Adrenal gland (tissue), 12 donors: Measurements from ENCODE around the gene FAM228A. TPM values are rescaled to one million over a fixed set of nuclear protein-coding genes. Genes with fewer than 3 reads are reported as not detected.

Experiments
- DNase-seq, 7 donors: peaks; one replicate each; pipeline ENCODE4 v3.0.0-alpha.2; 2019 to 2020
- H3K27ac ChIP-seq, 5 donors: fragments of 200-600 bp; sonication (generic) in 4 of 5; 1 replicate in 3 of 5; 2 replicates in 2 of 5; pipeline versions ENCODE4 v1.5.1 to v1.8.0; 2016 to 2020; ENCODE audit warnings: mild to moderate bottlenecking in 1 of 5
- H3K27me3 ChIP-seq: fragments of 200-600 bp; 2 replicates; pipeline ENCODE4 v1.8.0; 2021
- H3K36me3 ChIP-seq, 2 donors: fragments of 200-600 bp; replicated peaks in 1 of 2; 1 replicate in 1 of 2; 2 replicates in 1 of 2; pipeline versions ENCODE4 v1.5.1 to v1.8.0; 2018 to 2022
- H3K4me1 ChIP-seq, 2 donors: fragments of 200-600 bp; replicated peaks in 1 of 2; 1 replicate in 1 of 2; 2 replicates in 1 of 2; pipeline versions ENCODE4 v1.5.1 to v1.8.0; 2018 to 2021
- H3K4me3 ChIP-seq, 4 donors: fragments of 200-600 bp; sonication (generic) in 3 of 4; one replicate each; pipeline ENCODE4 v1.5.1; 2016 to 2018
- H3K9me3 ChIP-seq, 3 donors: fragments of 200-600 bp; sonication (generic) in 1 of 3; replicated peaks in 1 of 3; 1 replicate in 2 of 3; 2 replicates in 1 of 3; pipeline versions ENCODE4 v1.5.1 to v1.8.0; 2016 to 2021
- POLR2A ChIP-seq, 2 donors: fragments of 450-650 bp; IDR thresholded peaks; one replicate each; pipeline ENCODE4 v1.6.1; 2017; ENCODE audit warnings: antibody characterized with exemption in 2 of 2, mild to moderate bottlenecking in 2 of 2, moderate library complexity in 1 of 2
- WGBS, 4 donors: extraction: QIAGEN DNeasy Blood & Tissue Kit in 2 of 4; methylation state at CpG; one replicate each; pipeline versions ENCODE4 v1.1.5 to v1.1.7; 2013 to 2017; 5-methylcytosine and 5-hydroxymethylcytosine counted together
- intact Hi-C, 2 donors: fragments of 100-400 bp; cut with DNase I; formaldehyde crosslinking; loops; one replicate each; pipeline versions ENCODE4 v1.14.1 to v1.15.0; 2022 to 2023
- polyA plus RNA-seq, 3 donors: library from polyadenylated mRNA; stranded (reverse); fragments of 200-250 nt in 2 of 3; fragments of 350-450 nt in 1 of 3; fragmentation: Illumina TruSeq in 1 of 3; extraction: RNeasy Lipid Tissue Mini Kit (QIAGEN cat#74804) in 1 of 3; gene quantifications; one replicate each; pipeline ENCODE4 v1.2.3, GENCODE V29; 2013 to 2014
- total RNA-seq, 9 donors: library from RNA; depleted of rRNA in 4 of 9; stranded (reverse); fragments of >200 nt in 4 of 9; fragments of 120-200 nt in 1 of 9; fragmentation: NEBNext Ultra II Directional in 1 of 9; extraction: Animal tissue kit (Norgen Biotek cat#: 25700) in 1 of 9; gene quantifications; one replicate each; pipeline versions ENCODE4 v1.1.0 to v1.2.4, GENCODE V29; 2013 to 2023
- TF ChIP-seq, protein P1 (sequence below), 6 experiments: fragments of 450-650 bp in 4 of 6; fragments of 200-600 bp in 2 of 6; sonication (generic) in 1 of 6; IDR thresholded peaks; 1 replicate in 5 of 6; 2 replicates in 1 of 6; pipeline versions ENCODE4 v1.5.1 to v1.8.0; 2016 to 2021; ENCODE audit warnings: antibody characterized with exemption in 6 of 6, mild to moderate bottlenecking in 2 of 6, moderate library complexity in 1 of 6
- donor health status: healthy with polysubstance abuse.
- donor health status: Bipolar disorder and iron deficiency.
- donor health status: DM: yes; HTN: yes; CAD: no.
- donor health status: DM: no; HTN: no; CAD: no.
- donor health status: DM: no; HTN: no; CAD: no.
- donor health status: DM: yes; HTN: yes; CAD: no.

FAM228A gene
- total and polyA plus RNA-seq, 12 donors, result 0.28 to 2.4 (median 0.72) TPM

DNA sequence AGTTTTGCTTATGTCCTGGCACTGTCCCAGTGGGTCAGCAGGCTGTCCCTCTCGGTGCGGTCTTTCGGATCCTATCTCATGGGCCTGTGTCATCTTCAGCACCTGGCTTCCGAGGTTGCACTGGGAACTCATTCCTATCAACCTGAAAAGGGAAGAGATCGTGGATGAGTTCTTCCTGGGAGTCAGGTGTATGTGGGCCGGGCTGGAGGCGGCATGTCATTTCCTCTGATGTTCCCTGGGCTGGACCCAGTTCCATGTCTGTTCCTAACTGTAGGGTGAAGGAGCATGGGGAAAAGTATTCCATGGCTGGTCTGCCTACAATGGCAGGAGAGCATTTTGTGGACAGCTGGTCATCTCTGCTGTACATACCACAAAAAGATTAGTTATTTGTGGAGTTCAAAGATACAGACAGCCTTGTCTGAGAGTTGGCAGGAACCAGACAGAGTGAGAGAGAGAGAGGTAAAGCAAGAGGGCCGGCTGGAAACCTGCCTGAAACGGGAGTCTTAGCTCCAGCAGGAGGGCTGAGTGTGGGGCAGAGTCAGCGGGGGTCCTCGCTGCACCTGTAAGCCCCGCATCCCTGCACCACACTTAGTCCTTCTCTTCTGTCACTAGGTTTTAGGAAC lies 25.2 kb downstream of the FAM228A start:
- H3K27ac ChIP-seq, result no peak overlapping the region
- TF ChIP-seq, protein P1, sequence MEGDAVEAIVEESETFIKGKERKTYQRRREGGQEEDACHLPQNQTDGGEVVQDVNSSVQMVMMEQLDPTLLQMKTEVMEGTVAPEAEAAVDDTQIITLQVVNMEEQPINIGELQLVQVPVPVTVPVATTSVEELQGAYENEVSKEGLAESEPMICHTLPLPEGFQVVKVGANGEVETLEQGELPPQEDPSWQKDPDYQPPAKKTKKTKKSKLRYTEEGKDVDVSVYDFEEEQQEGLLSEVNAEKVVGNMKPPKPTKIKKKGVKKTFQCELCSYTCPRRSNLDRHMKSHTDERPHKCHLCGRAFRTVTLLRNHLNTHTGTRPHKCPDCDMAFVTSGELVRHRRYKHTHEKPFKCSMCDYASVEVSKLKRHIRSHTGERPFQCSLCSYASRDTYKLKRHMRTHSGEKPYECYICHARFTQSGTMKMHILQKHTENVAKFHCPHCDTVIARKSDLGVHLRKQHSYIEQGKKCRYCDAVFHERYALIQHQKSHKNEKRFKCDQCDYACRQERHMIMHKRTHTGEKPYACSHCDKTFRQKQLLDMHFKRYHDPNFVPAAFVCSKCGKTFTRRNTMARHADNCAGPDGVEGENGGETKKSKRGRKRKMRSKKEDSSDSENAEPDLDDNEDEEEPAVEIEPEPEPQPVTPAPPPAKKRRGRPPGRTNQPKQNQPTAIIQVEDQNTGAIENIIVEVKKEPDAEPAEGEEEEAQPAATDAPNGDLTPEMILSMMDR (IDR thresholded peaks at IDR 0.05), result no peak
- no peak for TF ChIP-seq POLR2A (IDR thresholded peaks at IDR 0.05)
- intact Hi-C loops, result no loop called here
- WGBS, 4 donors, result 78 to 90% (median 82%) methylated on average over 10 to 12 of the region's 12 CpGs
- no peak for DNase-seq
- no peaks in the 10 kb centered on the region for H3K27me3 ChIP-seq
- no peak overlapping the region for H3K4me3 ChIP-seq
- peaks cover 0 to 21% of the 10 kb centered on the region in 2 donors for H3K36me3 ChIP-seq
- H3K9me3 ChIP-seq, result no peaks in the 10 kb centered on the region
- no peaks in the 10 kb centered on the region for H3K4me1 ChIP-seq

DNA sequence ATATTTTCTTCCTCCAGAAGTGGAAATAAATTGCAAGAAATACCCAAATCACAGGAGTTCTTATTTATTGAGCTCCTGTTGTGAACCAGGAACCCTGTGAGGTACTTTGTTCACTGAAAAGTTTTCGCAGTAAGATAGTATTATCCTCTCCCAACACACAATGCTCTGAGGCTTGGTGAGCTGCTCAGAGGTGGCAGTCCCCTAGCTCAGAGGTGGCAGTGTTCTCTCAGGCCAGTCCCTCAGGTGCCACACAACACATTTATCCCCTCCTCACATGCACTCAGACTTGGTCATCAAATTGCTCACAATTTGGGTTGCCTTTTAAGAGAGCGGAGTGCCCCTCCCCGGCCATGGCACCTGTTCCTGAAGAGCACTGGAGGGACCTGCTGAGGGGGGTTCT lies 25.9 kb downstream of the FAM228A start:
- intact Hi-C loops, result no loop called here
- Histone ChIP-seq H3K4me3 (no peak overlapping the region), H3K27me3 (no peaks in the 10 kb centered on the region), H3K27ac (no peak overlapping the region), H3K4me1 (no peaks in the 10 kb centered on the region), H3K9me3 (no peaks in the 10 kb centered on the region), H3K36me3 (peaks cover 0 to 27% of the 10 kb centered on the region in 2 donors)
- WGBS, 4 donors, result 93 to 100% (median 97%) methylated on average over 3 of the region's 3 CpGs
- TF ChIP-seq, protein P1 (IDR thresholded peaks at IDR 0.05), result no peak
- TF ChIP-seq POLR2A (IDR thresholded peaks at IDR 0.05), result no peak
- DNase-seq, result no peak

DNA sequence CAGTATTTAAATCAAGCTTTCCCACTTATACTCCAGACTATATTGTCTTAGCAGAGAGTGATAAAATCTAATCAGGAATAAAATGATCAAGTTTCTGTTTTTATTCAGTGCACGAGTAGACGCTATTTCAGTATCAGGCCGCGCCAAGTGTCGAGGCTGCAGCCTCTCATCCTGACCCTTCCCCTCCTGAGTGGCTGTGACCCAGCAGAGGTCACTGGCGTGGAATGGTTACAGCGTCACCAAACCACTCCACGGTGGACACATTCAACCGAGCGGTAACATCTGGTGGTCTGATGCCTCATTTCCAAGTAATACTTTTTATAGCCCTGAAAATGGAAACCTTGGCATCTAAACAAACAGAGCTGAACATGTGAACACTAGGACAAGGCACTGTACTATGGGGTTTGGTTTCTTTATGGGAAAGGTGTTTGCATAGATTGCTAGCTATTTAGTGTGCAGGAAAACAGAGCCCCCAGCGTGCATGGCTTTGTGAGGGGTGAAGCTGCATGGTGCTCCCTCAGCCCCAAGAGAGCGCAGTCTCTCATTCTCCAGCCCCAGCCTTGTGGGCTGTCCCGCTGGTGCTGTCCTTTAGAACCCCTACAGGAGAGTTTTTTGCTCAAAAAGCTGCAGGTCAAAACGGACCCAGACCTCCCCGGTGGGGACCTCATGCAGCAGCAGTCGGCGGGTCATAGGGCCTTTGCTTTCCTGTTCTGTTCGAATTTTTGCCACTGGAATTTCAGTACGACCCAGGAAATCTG lies 28.4 kb downstream of the FAM228A start:
- no peaks in the 10 kb centered on the region for H3K4me1 ChIP-seq
- no peaks in the 10 kb centered on the region for H3K9me3 ChIP-seq
- DNase-seq, result peak in 1 of 7 donors; percentile 40
- TF ChIP-seq POLR2A (IDR thresholded peaks at IDR 0.05), result no peak
- TF ChIP-seq, protein P1 (IDR thresholded peaks at IDR 0.05), result no peak
- WGBS, 4 donors, result 82 to 86% (median 84%) methylated on average over 18 to 19 of the region's 19 CpGs
- H3K27ac ChIP-seq, result no peak overlapping the region
- no peaks in the 10 kb centered on the region for H3K27me3 ChIP-seq
- no peak overlapping the region for H3K4me3 ChIP-seq
- peaks cover 0 to 44% of the 10 kb centered on the region in 2 donors for H3K36me3 ChIP-seq
- intact Hi-C loops, result no loop called here

DNA sequence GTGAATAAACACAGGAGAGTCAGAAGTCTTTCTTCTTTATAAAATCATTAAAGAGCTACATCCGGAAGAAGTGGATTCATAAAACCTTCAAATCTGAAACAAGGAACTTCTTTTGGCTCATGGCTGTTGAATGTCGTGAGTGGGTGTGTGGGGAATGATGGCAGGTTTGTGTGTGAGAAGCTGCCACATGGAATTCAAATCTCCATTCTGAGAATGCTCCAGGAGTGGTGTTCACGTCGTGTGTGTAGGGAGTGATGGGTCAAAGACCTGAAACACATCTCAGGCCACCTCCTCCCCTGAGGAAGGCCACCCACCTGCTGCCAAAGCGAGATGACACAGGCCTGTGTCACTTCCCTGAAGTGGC lies 28.9 kb downstream of the FAM228A start:
- H3K4me3 ChIP-seq, result no peak overlapping the region
- H3K36me3 ChIP-seq, result peaks cover 0 to 49% of the 10 kb centered on the region in 2 donors
- H3K9me3 ChIP-seq, result no peaks in the 10 kb centered on the region
- no peaks in the 10 kb centered on the region for H3K4me1 ChIP-seq
- DNase-seq, result peak in 1 of 7 donors; percentile 27
- intact Hi-C loops, result no loop called here
- no peaks in the 10 kb centered on the region for H3K27me3 ChIP-seq
- no peak overlapping the region for H3K27ac ChIP-seq
- 77 to 89% (median 82%) methylated on average over 4 to 5 of the region's 5 CpGs for WGBS, 4 donors
- TF ChIP-seq, protein P1 (IDR thresholded peaks at IDR 0.05), result no peak
- no peak for TF ChIP-seq POLR2A (IDR thresholded peaks at IDR 0.05)
